CD4-positive, CD25-positive, alpha-beta regulatory T cell (primary cell): ENCODE measurements around the gene STUM. TPM values are rescaled to one million over a fixed set of nuclear protein-coding genes. Genes with fewer than 3 reads are reported as not detected.

Experiments
- ATAC-seq, 2 donors: fragments of 150-1000 bp; cut with Tn5 transposase; one replicate each; pipeline ENCODE4 v1.10.0; 2021; ENCODE audit warnings: low read depth in 2 of 2, moderate number of reproducible peaks in 2 of 2, moderate library complexity in 1 of 2
- DNase-seq, 3 donors: peaks; one replicate each; pipeline versions ENCODE4 v3.0.0 to v3.0.0-alpha.2; 2012 to 2022; ENCODE audit warnings: mixed read lengths in 1 of 3
- H3K27ac ChIP-seq: one replicate; pipeline ENCODE4 v1.7.0; 2013; ENCODE audit warnings: mild to moderate bottlenecking, low read length; ENCODE audit not compliant: insufficient read depth, poor library complexity, severe bottlenecking
- H3K27me3 ChIP-seq: one replicate; pipeline ENCODE4 v1.7.0; 2013; ENCODE audit warnings: low read length; ENCODE audit not compliant: control insufficient read depth, insufficient read depth
- H3K36me3 ChIP-seq: one replicate; pipeline ENCODE4 v1.7.0; 2013; ENCODE audit warnings: mild to moderate bottlenecking, low read length, moderate library complexity; ENCODE audit not compliant: control insufficient read depth, insufficient read depth
- H3K4me1 ChIP-seq: 2 replicates; pipeline ENCODE4 v1.7.0; 2013; ENCODE audit warnings: mild to moderate bottlenecking, low read length; ENCODE audit not compliant: insufficient read depth, control insufficient read depth, poor library complexity, severe bottlenecking
- H3K4me3 ChIP-seq: one replicate; pipeline ENCODE4 v1.7.0; 2013; ENCODE audit warnings: low read depth, mild to moderate bottlenecking, low read length, moderate library complexity
- H3K9me3 ChIP-seq, 2 experiments: 1 replicate in 1 of 2; 2 replicates in 1 of 2; pipeline ENCODE4 v1.7.0; 2013; ENCODE audit warnings: low read length in 2 of 2, mild to moderate bottlenecking in 1 of 2, moderate library complexity in 1 of 2; ENCODE audit not compliant: control insufficient read depth in 2 of 2
- H3K27ac Mint-ChIP-seq, 3 donors: one replicate each; pipeline ENCODE4 v1.8.0; 2020 to 2022; ENCODE audit warnings: mild to moderate bottlenecking in 3 of 3, mixed read lengths in 3 of 3, moderate library complexity in 2 of 3
- H3K27me3 Mint-ChIP-seq: one replicate; pipeline ENCODE4 v1.8.0; 2022; ENCODE audit warnings: mild to moderate bottlenecking, mixed read lengths
- H3K36me3 Mint-ChIP-seq: one replicate; pipeline ENCODE4 v1.8.0; 2020; ENCODE audit warnings: mixed read lengths
- H3K4me1 Mint-ChIP-seq, 4 donors: one replicate each; pipeline ENCODE4 v1.8.0; 2020 to 2022; ENCODE audit warnings: mixed read lengths in 4 of 4, mild to moderate bottlenecking in 1 of 4
- H3K4me3 Mint-ChIP-seq, 4 donors: one replicate each; pipeline ENCODE4 v1.8.0; 2020 to 2022; ENCODE audit warnings: mild to moderate bottlenecking in 4 of 4, mixed read lengths in 4 of 4, moderate library complexity in 3 of 4
- H3K9me3 Mint-ChIP-seq, 7 donors: one replicate each; pipeline ENCODE4 v1.8.0; 2020 to 2022; ENCODE audit warnings: mixed read lengths in 7 of 7, mild to moderate bottlenecking in 3 of 7, moderate library complexity in 2 of 7
- polyA plus RNA-seq, 4 donors: library from polyadenylated mRNA; unstranded; fragments of 300-500 nt; fragmentation: Illumina TruSeq; gene quantifications; one replicate each; pipeline ENCODE4 v1.2.3, GENCODE V29; 2021
- total RNA-seq: library from RNA; stranded (reverse); gene quantifications from one replicate; pipeline ENCODE4 v1.2.3, GENCODE V29; 2022

The STUM gene
- total and polyA plus RNA-seq, 5 donors from 2014 or later = 0.03 to 0.09 (median 0.06) TPM; not detected in 2

GRCh38 chr1:226547754-226548191 is 791 bp upstream of the STUM start:
- peaks cover 6 to 16% (median 9%) of the 10 kb centered on the region in 4 donors for H3K4me1 Mint-ChIP-seq
- H3K9me3 ChIP-seq = no peaks in the 10 kb centered on the region
- no peak overlapping the region for H3K27ac ChIP-seq
- peak; percentile 36 to 76 (median 58) for DNase-seq
- peak overlapping the region in 3 of 4 donors; percentile 4 to 57 (median 15) for H3K4me3 Mint-ChIP-seq
- H3K27ac Mint-ChIP-seq = no peak overlapping the region
- H3K36me3 Mint-ChIP-seq = no peaks in the 10 kb centered on the region
- peaks cover 37% of the 10 kb centered on the region for H3K27me3 ChIP-seq
- peaks cover 70% of the 10 kb centered on the region for H3K27me3 Mint-ChIP-seq
- peak overlapping the region; percentile 47 for H3K4me3 ChIP-seq
- H3K9me3 Mint-ChIP-seq = peaks cover 0 to 4% (median 0%) of the 10 kb centered on the region in 7 donors
- ATAC-seq = peak; percentile 65 to 72
- no peaks in the 10 kb centered on the region for H3K36me3 ChIP-seq
- peaks cover 33% of the 10 kb centered on the region for H3K4me1 ChIP-seq

GRCh38 chr1:226549094-226549936 is 751 bp downstream of the STUM start:
- H3K4me3 Mint-ChIP-seq = peak overlapping the region in 3 of 4 donors; percentile 73 to 82 (median 74)
- H3K36me3 Mint-ChIP-seq = no peaks in the 10 kb centered on the region
- ATAC-seq (no peak), DNase-seq (peak in 2 of 3 donors; percentile 5 to 20)
- H3K27me3 Mint-ChIP-seq = peaks cover 83% of the 10 kb centered on the region
- peak overlapping the region; percentile 24 for H3K4me3 ChIP-seq
- H3K36me3 ChIP-seq = no peaks in the 10 kb centered on the region
- peaks cover 0 to 4% (median 0%) of the 10 kb centered on the region in 7 donors for H3K9me3 Mint-ChIP-seq
- H3K4me1 Mint-ChIP-seq = peaks cover 6 to 16% (median 9%) of the 10 kb centered on the region in 4 donors
- peak overlapping the region in 1 of 3 donors; percentile 5 for H3K27ac Mint-ChIP-seq
- no peaks in the 10 kb centered on the region for H3K9me3 ChIP-seq
- peaks cover 50% of the 10 kb centered on the region for H3K27me3 ChIP-seq
- no peak overlapping the region for H3K27ac ChIP-seq
- H3K4me1 ChIP-seq = peaks cover 33% of the 10 kb centered on the region

DNA sequence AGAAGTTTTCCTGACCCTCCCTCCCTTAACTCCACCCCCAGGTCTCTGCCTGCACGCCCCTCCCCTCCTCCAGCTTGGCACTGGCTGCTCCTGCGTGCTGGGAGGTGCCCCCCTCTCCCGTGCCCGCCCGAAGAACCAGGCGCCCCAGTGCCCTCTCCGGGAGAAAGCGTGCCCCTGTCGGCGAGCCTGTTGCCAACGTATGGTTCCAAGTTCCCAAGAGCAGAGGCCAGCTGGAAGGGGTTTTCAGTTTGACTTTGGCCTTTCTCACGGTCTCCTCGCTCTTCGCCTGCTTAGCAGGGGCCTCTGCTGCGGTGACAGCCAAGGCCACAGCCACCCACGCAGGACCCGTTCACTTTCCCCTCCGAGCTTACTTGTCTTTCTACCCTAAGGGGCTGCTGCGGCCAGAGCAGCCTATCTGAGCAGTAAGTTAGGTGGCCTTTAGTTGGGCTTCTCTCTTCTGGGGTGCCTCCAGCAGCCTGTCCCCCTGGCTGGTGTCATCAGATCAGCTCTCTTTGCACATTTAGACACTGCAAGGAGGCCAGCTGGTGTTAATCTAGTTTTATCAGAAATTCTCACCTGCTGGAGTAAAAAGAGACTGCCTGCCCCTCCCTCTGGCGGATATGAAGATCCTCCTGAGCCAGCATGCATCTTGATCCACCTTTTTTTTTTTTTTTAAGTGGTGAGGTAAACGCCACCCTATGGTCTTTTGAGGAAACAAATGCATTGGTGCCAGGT is 1.5 kb downstream of the STUM start:
- Histone ChIP-seq H3K36me3 (no peaks in the 10 kb centered on the region), H3K27me3 (peaks cover 55% of the 10 kb centered on the region), H3K4me1 (peaks cover 33% of the 10 kb centered on the region), H3K4me3 (peak overlapping the region; percentile 24), H3K27ac (no peak overlapping the region), H3K9me3 (no peaks in the 10 kb centered on the region)
- peak overlapping the region; percentile 39 to 82 (median 67) for H3K4me3 Mint-ChIP-seq
- H3K36me3 Mint-ChIP-seq = no peaks in the 10 kb centered on the region
- H3K27me3 Mint-ChIP-seq = peaks cover 85% of the 10 kb centered on the region
- peaks cover 6 to 16% (median 9%) of the 10 kb centered on the region in 4 donors for H3K4me1 Mint-ChIP-seq
- DNase-seq = peak in 2 of 3 donors; percentile 9 to 28
- H3K27ac Mint-ChIP-seq = no peak overlapping the region
- no peak for ATAC-seq
- peaks cover 0 to 4% (median 0%) of the 10 kb centered on the region in 7 donors for H3K9me3 Mint-ChIP-seq

DNA sequence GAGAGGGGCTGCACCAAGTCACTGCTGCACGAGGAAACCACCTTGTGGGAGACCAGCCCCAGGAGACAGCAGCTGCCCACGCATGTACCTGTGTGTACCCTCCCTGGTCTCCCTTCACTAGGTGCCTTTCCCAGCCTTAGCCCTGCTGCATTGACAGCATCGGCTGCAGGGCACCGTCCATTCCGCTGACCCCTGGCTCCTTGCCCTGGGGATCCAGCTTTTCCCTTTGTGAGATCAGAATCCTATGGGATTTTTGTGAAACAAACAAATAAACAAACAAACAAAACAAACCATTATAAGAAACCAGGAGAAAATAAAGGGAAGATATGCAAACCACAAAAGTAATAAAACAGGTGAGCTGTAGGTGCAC is 2.1 kb downstream of the STUM start:
- H3K27ac ChIP-seq = no peak overlapping the region
- H3K4me1 ChIP-seq = peaks cover 33% of the 10 kb centered on the region
- H3K36me3 ChIP-seq = no peaks in the 10 kb centered on the region
- Mint-ChIP-seq H3K27ac (no peak overlapping the region), H3K9me3 (peaks cover 0 to 4% (median 0%) of the 10 kb centered on the region in 7 donors), H3K4me3 (peak overlapping the region in 2 of 4 donors; percentile 23 to 77), H3K4me1 (peaks cover 6 to 16% (median 9%) of the 10 kb centered on the region in 4 donors), H3K36me3 (no peaks in the 10 kb centered on the region), H3K27me3 (peaks cover 85% of the 10 kb centered on the region)
- no peaks in the 10 kb centered on the region for H3K9me3 ChIP-seq
- no peak for ATAC-seq
- H3K27me3 ChIP-seq = peaks cover 60% of the 10 kb centered on the region
- H3K4me3 ChIP-seq = no peak overlapping the region
- DNase-seq = no peak

DNA sequence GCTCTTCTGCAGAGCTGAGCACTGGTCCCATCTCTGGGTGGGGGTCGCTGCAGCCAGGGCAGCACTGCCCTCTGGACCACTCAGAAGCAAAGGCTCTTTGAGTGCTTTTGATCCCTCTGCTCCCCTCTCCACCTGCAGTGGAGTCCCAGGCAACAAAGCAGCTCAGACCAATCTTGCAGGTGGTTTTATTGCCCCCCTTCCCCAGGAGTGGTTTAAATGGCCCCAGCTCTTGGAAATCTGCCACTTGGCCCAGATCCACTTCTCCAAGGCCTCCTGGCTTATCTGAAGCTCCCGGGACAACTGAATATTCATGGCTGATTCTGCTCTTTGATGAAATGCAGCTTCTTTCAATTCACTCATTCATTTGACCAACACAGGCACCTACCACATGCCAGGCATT is 2.7 kb downstream of the STUM start:
- H3K27ac ChIP-seq = no peak overlapping the region
- Mint-ChIP-seq H3K36me3 (no peaks in the 10 kb centered on the region), H3K4me1 (peaks cover 6 to 16% (median 9%) of the 10 kb centered on the region in 4 donors), H3K27me3 (peaks cover 79% of the 10 kb centered on the region), H3K27ac (no peak overlapping the region), H3K9me3 (peaks cover 0 to 4% (median 0%) of the 10 kb centered on the region in 7 donors), H3K4me3 (peak overlapping the region in 2 of 4 donors; percentile 23 to 29)
- no peak for ATAC-seq
- no peak for DNase-seq
- peaks cover 61% of the 10 kb centered on the region for H3K27me3 ChIP-seq
- H3K4me3 ChIP-seq = no peak overlapping the region
- H3K4me1 ChIP-seq = peaks cover 33% of the 10 kb centered on the region
- H3K9me3 ChIP-seq = no peaks in the 10 kb centered on the region
- H3K36me3 ChIP-seq = no peaks in the 10 kb centered on the region

- peaks cover 73% of the 10 kb centered on the region for H3K27me3 Mint-ChIP-seq
- Histone ChIP-seq H3K4me3 (no peak overlapping the region), H3K4me1 (peaks cover 33% of the 10 kb centered on the region), H3K27ac (no peak overlapping the region), H3K9me3 (no peaks in the 10 kb centered on the region), H3K27me3 (peaks cover 57% of the 10 kb centered on the region), H3K36me3 (no peaks in the 10 kb centered on the region)
- DNase-seq = no peak
- peaks cover 6 to 16% (median 9%) of the 10 kb centered on the region in 4 donors for H3K4me1 Mint-ChIP-seq
- H3K4me3 Mint-ChIP-seq = peak overlapping the region in 1 of 4 donors; percentile 39
- H3K9me3 Mint-ChIP-seq = peaks cover 0 to 5% (median 0%) of the 10 kb centered on the region in 7 donors
- H3K36me3 Mint-ChIP-seq = no peaks in the 10 kb centered on the region
- H3K27ac Mint-ChIP-seq = no peak overlapping the region
- no peak for ATAC-seq
These were observed 3.5 kb downstream of the STUM start for GRCh38 chr1:226552061-226552460.

DNA sequence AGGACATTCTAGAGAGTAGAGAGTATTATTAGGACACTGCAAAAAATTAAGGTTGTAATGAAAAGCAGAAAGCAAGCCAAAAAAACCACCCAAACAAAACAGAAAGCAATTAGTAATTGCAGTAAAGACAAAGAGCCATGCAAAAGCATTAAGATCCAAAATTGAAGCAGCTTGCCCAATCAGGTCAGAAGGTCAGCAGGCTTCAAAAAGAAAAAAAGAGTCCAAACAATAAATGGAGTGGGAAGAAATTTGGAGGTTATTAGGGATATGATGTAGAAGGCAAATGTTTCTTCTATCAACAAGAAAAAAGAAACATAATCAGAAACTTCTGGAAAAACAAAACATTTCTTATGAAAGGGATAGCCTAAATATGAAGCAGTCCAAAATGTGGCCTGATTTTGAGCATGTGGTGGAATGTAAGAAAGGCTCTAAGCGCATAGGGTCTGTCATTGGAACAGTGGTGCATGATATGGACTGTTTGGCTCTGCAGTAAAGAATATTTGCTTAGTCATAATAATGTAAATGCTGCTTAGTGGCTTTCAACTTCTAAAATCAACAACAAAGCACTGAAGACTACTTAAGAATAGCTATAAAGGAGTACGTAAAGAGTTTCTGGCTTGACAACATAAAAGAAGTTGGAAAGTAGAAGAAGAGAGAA is 4.8 kb downstream of the STUM start:
- Mint-ChIP-seq H3K27me3 (peaks cover 68% of the 10 kb centered on the region), H3K9me3 (peaks cover 0 to 6% (median 0%) of the 10 kb centered on the region in 7 donors), H3K27ac (no peak overlapping the region), H3K4me3 (no peak overlapping the region), H3K4me1 (peaks cover 0 to 13% (median 7%) of the 10 kb centered on the region in 4 donors), H3K36me3 (no peaks in the 10 kb centered on the region)
- H3K9me3 ChIP-seq = no peaks in the 10 kb centered on the region
- peaks cover 23% of the 10 kb centered on the region for H3K4me1 ChIP-seq
- H3K27ac ChIP-seq = no peak overlapping the region
- H3K4me3 ChIP-seq = no peak overlapping the region
- no peaks in the 10 kb centered on the region for H3K36me3 ChIP-seq
- DNase-seq = no peak
- peaks cover 57% of the 10 kb centered on the region for H3K27me3 ChIP-seq
- no peak for ATAC-seq
